AG10803 (cell line): ENCODE data around the gene SLC9A9.

ENCODE experiments used
- DNase-seq: peaks from one replicate; pipeline ENCODE4 v3.0.0; 2010; ENCODE audit warnings: low read depth
- H3K4me3 ChIP-seq: 2 replicates; pipeline ENCODE4 v1.5.1; 2011; ENCODE audit warnings: mild to moderate bottlenecking, low read length, control low read depth
- TF ChIP-seq, protein P1 (sequence below): conservative IDR thresholded peaks from 2 replicates; pipeline ENCODE4 v1.5.1; 2011; ENCODE audit warnings: mild to moderate bottlenecking, low read length, control low read depth, inconsistent platforms

Gene SLC9A9

DNA sequence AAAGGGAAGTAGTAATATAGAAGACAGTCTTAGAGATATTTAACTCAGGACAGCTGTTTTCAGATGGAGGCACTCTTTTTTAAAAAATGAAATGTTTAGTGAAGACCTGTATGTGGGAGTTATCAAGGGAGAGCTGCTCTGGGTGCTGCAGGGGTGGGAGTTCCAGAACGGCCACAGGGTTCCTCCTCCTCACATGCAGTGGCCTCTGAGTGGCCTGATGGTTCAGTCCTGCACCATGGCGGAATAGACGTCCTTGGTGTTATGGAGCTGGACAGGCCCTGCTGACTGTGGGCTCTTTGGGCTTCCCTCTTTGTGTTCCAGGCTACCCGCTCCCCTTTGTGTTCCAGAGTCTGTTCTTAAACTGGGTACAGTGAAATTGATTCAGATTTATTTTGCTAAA lies 602.6 kb downstream of the SLC9A9 start:
- TF ChIP-seq, protein P1, sequence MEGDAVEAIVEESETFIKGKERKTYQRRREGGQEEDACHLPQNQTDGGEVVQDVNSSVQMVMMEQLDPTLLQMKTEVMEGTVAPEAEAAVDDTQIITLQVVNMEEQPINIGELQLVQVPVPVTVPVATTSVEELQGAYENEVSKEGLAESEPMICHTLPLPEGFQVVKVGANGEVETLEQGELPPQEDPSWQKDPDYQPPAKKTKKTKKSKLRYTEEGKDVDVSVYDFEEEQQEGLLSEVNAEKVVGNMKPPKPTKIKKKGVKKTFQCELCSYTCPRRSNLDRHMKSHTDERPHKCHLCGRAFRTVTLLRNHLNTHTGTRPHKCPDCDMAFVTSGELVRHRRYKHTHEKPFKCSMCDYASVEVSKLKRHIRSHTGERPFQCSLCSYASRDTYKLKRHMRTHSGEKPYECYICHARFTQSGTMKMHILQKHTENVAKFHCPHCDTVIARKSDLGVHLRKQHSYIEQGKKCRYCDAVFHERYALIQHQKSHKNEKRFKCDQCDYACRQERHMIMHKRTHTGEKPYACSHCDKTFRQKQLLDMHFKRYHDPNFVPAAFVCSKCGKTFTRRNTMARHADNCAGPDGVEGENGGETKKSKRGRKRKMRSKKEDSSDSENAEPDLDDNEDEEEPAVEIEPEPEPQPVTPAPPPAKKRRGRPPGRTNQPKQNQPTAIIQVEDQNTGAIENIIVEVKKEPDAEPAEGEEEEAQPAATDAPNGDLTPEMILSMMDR, result no peak
- no peak overlapping the region for H3K4me3 ChIP-seq
- DNase-seq, result no peak

DNA sequence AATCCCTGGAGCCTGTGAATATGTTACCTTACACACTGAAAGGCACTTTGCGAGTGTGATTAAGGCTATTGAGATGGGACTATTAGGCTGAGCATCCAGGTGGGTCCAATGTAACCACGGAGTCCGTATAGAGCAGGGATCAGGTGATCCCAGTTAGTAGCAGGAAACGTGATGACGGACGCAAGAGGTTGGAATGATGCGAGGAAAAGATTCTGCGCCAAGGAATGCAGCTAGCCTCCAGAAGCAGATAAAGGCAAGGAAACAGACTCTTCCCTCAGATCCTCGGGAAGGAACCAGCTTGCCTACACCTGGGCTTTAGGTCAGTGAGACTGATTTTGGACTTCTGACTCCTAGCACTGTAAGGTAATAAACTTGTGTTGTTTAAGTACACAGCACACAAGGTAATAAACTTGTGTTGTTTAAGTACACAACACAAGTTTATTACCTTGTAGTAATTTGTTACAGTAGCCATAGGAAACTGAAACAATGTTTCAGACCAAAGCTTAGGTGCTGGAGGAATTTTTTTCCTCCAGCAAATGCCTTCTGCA lies 603.7 kb downstream of the SLC9A9 start:
- DNase-seq, result no peak
- H3K4me3 ChIP-seq, result no peak overlapping the region
- TF ChIP-seq, protein P1, result no peak

- DNase-seq, result no peak
- TF ChIP-seq, protein P1, result no peak
- no peak overlapping the region for H3K4me3 ChIP-seq
These were observed 604.6 kb downstream of the SLC9A9 start for GRCh38 chr3:143243686-143244085.

GRCh38 chr3:143242691-143243090 lies 605.6 kb downstream of the SLC9A9 start:
- TF ChIP-seq, protein P1, result no peak
- no peak for DNase-seq
- no peak overlapping the region for H3K4me3 ChIP-seq

DNA sequence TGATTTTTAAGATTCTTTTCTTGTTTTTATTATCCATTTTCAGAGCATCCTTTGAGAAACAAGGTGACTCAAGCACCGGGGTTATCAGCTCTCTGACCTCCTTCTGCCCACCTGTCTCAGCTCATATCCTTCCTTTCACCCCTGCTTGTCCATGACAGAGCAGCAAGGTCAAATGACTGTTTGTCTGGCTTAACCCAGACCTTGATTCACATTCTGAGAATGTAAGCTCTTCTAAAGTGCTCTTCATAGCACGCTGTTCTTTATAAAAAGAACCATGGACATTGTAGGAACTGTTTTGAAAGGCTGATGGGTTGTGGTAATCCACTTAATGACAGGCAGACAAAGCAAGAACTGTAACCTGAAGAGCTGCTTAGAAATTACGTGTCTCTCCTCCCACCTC lies 606.2 kb downstream of the SLC9A9 start:
- TF ChIP-seq, protein P1, result no peak
- DNase-seq, result no peak
- H3K4me3 ChIP-seq, result no peak overlapping the region

DNA sequence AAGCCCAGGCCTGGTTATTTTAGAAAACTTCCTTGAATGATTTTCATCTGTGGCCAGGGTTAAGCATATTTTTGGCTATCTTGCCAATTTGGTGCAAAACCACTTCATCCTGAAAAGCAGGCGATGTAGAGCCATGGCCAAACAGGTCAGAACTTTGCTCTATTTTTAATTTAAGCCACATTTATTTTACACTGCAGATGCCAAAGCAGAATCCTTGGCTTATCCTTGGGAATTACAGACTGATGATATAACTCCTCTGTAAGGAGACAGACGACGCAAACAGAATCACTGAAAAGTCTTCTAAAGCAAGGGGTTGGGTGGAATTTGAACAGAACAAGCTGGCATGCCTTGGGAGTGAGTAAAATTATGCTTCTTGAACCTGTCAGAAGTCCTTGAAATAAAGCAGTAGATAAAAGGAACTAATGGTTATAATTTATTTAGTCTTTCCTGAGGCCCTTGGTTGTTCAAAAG lies 606.8 kb downstream of the SLC9A9 start:
- H3K4me3 ChIP-seq, result no peak overlapping the region
- TF ChIP-seq, protein P1, result no peak
- DNase-seq, result peak; percentile 95

GRCh38 chr3:143240886-143241285 lies 607.4 kb downstream of the SLC9A9 start:
- no peak overlapping the region for H3K4me3 ChIP-seq
- TF ChIP-seq, protein P1, result no peak
- DNase-seq, result peak; percentile 38
